Calu3 (cell line): ENCODE measurements around the gene SEMA5A. TPM values are rescaled to one million over a fixed set of nuclear protein-coding genes. Genes with fewer than 3 reads are reported as not detected.

Source experiments
- BruUV-seq: library from RNA; stranded (reverse); fragments of 400-500 nt; replicated peaks from 2 replicates; lab custom pipeline; 2021; lab: Mats Ljungman, UMichigan
- CTCF ChIA-PET: fragments of 300-600 bp; sonication (Branson Sonifier 250); formaldehyde crosslinking; loops from one replicate; lab custom pipeline; 2022; ENCODE audit warnings: antibody characterized with exemption; lab: Charles Lee
- DNase-seq: peaks from one replicate; pipeline ENCODE4 v3.0.0; 2022
- H3K27ac Mint-ChIP-seq: one replicate; pipeline ENCODE4 v1.8.0; 2022; ENCODE audit warnings: mixed read lengths; ENCODE audit not compliant: unreplicated experiment
- H3K27me3 Mint-ChIP-seq: one replicate; pipeline ENCODE4 v1.8.0; 2022; ENCODE audit warnings: mixed read lengths; ENCODE audit not compliant: unreplicated experiment
- H3K36me3 Mint-ChIP-seq: one replicate; pipeline ENCODE4 v1.8.0; 2022; ENCODE audit warnings: mild to moderate bottlenecking, moderate library complexity, mixed read lengths; ENCODE audit not compliant: insufficient read depth, unreplicated experiment
- H3K4me1 Mint-ChIP-seq: one replicate; pipeline ENCODE4 v1.8.0; 2022; ENCODE audit warnings: mild to moderate bottlenecking, low read depth, mixed read lengths; ENCODE audit not compliant: unreplicated experiment
- H3K4me3 Mint-ChIP-seq: one replicate; pipeline ENCODE4 v1.8.0; 2022; ENCODE audit warnings: mild to moderate bottlenecking, low read depth, moderate library complexity, mixed read lengths; ENCODE audit not compliant: unreplicated experiment
- H3K9me3 Mint-ChIP-seq: one replicate; pipeline ENCODE4 v1.8.0; 2022; ENCODE audit warnings: low read depth, mixed read lengths; ENCODE audit not compliant: unreplicated experiment
- intact Hi-C: fragments of 100-400 bp; cut with micrococcal nuclease; formaldehyde crosslinking; loops from one replicate; pipeline ENCODE4 v1.10.0; 2022; ENCODE audit not compliant: unreplicated experiment
- total RNA-seq: library from RNA; stranded (reverse); gene quantifications from 2 replicates; pipeline ENCODE4 v1.2.3, GENCODE V29; 2022
- TF ChIP-seq, protein P1 (sequence below): fragments of 200-600 bp; IDR thresholded peaks from one replicate; pipeline ENCODE4 v1.8.0; 2022; ENCODE audit warnings: antibody characterized with exemption; ENCODE audit not compliant: unreplicated experiment

SEMA5A gene
- total RNA-seq, 1 experiment from 2014 or later: 0.52 TPM

DNA sequence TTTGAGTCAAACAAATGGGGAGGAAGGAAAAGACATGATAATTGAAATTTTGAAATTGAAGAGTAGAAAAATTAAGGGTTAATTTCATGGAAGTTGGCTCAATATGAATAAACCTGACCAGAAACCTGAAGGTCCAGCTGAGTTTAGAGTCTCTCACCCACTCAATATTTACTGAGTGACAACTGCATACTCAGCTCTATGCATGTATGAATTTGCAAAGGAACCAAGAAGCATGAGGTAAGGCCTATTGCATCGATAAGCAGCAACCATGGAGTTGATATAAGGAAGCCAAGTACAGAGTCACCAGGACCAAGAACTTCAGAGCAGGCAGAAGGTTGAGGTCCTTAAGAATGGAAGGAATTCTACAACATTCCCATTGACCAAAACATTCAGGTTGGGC, 163.4 kb downstream of the SEMA5A start:
- H3K27ac Mint-ChIP-seq: no peak overlapping the region
- CTCF ChIA-PET: no interaction called here
- no TSS peak for BruUV-seq
- H3K9me3 Mint-ChIP-seq: peaks cover 14% of the 10 kb centered on the region
- no peaks in the 10 kb centered on the region for H3K36me3 Mint-ChIP-seq
- H3K4me3 Mint-ChIP-seq: no peak overlapping the region
- DNase-seq: no peak
- intact Hi-C loops: no loop called here
- H3K4me1 Mint-ChIP-seq: no peaks in the 10 kb centered on the region
- TF ChIP-seq, protein P1, sequence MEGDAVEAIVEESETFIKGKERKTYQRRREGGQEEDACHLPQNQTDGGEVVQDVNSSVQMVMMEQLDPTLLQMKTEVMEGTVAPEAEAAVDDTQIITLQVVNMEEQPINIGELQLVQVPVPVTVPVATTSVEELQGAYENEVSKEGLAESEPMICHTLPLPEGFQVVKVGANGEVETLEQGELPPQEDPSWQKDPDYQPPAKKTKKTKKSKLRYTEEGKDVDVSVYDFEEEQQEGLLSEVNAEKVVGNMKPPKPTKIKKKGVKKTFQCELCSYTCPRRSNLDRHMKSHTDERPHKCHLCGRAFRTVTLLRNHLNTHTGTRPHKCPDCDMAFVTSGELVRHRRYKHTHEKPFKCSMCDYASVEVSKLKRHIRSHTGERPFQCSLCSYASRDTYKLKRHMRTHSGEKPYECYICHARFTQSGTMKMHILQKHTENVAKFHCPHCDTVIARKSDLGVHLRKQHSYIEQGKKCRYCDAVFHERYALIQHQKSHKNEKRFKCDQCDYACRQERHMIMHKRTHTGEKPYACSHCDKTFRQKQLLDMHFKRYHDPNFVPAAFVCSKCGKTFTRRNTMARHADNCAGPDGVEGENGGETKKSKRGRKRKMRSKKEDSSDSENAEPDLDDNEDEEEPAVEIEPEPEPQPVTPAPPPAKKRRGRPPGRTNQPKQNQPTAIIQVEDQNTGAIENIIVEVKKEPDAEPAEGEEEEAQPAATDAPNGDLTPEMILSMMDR: no peak
- H3K27me3 Mint-ChIP-seq: no peaks in the 10 kb centered on the region

DNA sequence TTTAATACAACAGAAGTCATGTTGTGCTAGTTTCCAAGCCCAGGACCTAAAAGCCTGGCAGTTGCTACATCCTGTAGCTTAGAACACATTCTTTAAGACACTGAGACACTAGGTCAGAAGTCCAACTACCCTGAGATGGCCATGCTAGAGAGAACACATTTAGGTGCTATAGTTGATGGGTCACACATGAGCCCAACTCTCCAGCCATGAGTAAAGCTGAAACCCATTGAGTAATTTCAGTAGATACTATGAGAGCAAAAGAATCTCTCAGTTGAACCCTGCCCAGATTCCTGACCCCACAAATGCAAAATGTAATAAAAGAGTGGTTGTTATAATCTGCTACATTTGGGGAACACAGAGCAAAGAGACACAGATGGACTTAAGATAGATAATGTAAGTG, 164.4 kb downstream of the SEMA5A start:
- no TSS peak for BruUV-seq

DNA sequence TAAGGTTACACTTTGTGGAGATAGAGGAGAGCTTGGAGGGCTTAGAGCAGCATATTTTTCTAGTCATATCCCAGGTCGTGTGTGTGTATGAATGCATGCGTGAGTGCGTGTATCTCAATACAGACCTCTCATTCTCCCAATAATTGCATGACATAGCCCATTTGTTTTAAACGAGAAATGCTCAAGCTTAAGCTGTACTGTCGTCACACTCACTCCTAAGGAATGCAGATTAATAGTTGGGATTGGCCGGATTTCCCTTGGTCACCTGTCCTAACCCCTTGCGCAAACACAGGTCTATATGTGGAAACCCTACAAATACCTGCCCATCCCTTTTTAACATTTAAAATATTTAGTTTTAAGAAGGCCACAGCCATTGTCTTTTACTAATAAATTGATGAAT, 165.8 kb downstream of the SEMA5A start:
- intact Hi-C loops: no loop called here
- no TSS peak for BruUV-seq
- DNase-seq: peak; percentile 14
- Mint-ChIP-seq H3K9me3 (peaks cover 16% of the 10 kb centered on the region), H3K4me3 (no peak overlapping the region), H3K36me3 (no peaks in the 10 kb centered on the region), H3K4me1 (no peaks in the 10 kb centered on the region), H3K27me3 (no peaks in the 10 kb centered on the region), H3K27ac (no peak overlapping the region)
- TF ChIP-seq, protein P1: no peak
- CTCF ChIA-PET: no interaction called here

More for the DNA sequence above, 164.4 kb downstream of the SEMA5A start:
- intact Hi-C loops: no loop called here
- no peak overlapping the region for H3K27ac Mint-ChIP-seq
- H3K4me3 Mint-ChIP-seq: no peak overlapping the region
- DNase-seq: no peak
- H3K27me3 Mint-ChIP-seq: no peaks in the 10 kb centered on the region
- TF ChIP-seq, protein P1: no peak
- H3K36me3 Mint-ChIP-seq: no peaks in the 10 kb centered on the region
- no peaks in the 10 kb centered on the region for H3K4me1 Mint-ChIP-seq
- peaks cover 12% of the 10 kb centered on the region for H3K9me3 Mint-ChIP-seq
- CTCF ChIA-PET: interaction anchor here (0.7 kb wide), 1 partner anchor 367 kb away, joined by 3 read pairs; no protein-coding TSS in a partner anchor

DNA sequence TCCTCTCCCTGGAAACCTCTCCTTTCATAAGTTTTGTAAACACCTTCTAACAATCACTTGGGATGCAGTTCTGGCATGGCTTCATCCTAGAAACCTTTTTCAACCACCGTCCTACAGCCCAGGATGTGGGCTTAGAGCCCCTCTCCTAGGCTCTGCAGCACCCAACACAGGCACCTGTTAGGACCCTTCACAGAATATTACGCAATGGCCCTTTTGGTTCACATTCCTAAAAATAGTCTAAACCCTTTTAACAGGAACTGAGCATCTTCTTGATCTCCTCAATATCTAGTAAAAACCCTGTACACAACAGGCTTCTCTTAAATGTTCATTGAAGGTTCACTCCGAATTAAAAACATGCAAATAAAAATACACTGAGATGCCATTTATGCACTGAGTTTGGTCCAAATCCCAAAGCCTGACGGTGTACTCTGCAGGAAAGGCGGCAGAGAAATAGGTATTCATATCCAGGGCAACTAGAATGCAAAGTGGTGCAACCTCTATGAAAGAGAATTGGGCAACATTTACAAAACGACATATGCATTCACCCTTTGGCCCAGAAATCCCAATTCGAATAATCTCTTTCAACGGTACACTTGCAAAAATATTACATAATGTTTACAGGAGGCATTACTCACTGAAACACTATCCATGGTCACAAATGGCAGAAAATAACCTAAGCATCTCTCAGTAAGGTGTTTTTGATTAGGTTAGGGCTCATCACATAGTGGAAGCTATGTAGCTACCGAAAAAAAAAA, 169.3 kb downstream of the SEMA5A start:
- H3K27me3 Mint-ChIP-seq: no peaks in the 10 kb centered on the region
- H3K36me3 Mint-ChIP-seq: no peaks in the 10 kb centered on the region
- no peaks in the 10 kb centered on the region for H3K4me1 Mint-ChIP-seq
- H3K9me3 Mint-ChIP-seq: peaks cover 21% of the 10 kb centered on the region
- DNase-seq: no peak
- H3K27ac Mint-ChIP-seq: no peak overlapping the region
- BruUV-seq: no TSS peak
- CTCF ChIA-PET: no interaction called here
- H3K4me3 Mint-ChIP-seq: no peak overlapping the region
- TF ChIP-seq, protein P1: no peak
- intact Hi-C loops: no loop called here
